Measurements from ENCODE around the gene BACH2. TPM values are rescaled to one million over a fixed set of nuclear protein-coding genes. Genes with fewer than 3 reads are reported as not detected.

Gene BACH2
- total and polyA plus RNA-seq, 9 of the 15 experiments (the other 6 are each of a cell fraction or from before 2014, with no cell fraction given) = 0.06 to 3.1 (median 0.59) TPM

- TF ChIP-seq ZNF280B (CRISPR knock-in tag; IDR thresholded peaks at IDR 0.05) (no peak), ZBTB26 (CRISPR knock-in tag; IDR thresholded peaks at IDR 0.05) (no peak), MXD1 (CRISPR knock-in tag; IDR thresholded peaks at IDR 0.05; ENCODE audit: borderline replicate concordance, poor library complexity, severe bottlenecking) (no peak), IRF1 (CRISPR knock-in tag; IDR thresholded peaks at IDR 0.05; ENCODE audit: borderline replicate concordance) (no peak), FOXA1 (IDR thresholded peaks at IDR 0.05; ENCODE audit: borderline replicate concordance) (no peak), CGGBP1 (CRISPR knock-in tag; IDR thresholded peaks at IDR 0.05) (no peak), ZNF134 (CRISPR knock-in tag; conservative IDR thresholded peaks at IDR 0.05) (no peak), HNRNPK (IDR thresholded peaks at IDR 0.05; ENCODE audit: low read depth, low read length, poor library complexity, severe bottlenecking) (no peak), GATAD2A (IDR thresholded peaks at IDR 0.05) (no peak), RBM15 (IDR thresholded peaks at IDR 0.05; ENCODE audit: insufficient read depth, low read length) (no peak), TRIM24 (IDR thresholded peaks at IDR 0.05) (no peak), MEIS2 (IDR thresholded peaks at IDR 0.05; ENCODE audit: partially characterized antibody) (peak; percentile 43), NCOA4 (IDR thresholded peaks at IDR 0.05; ENCODE audit: partially characterized antibody) (no peak), ELK1 (CRISPR knock-in tag; IDR thresholded peaks at IDR 0.05) (no peak), HDAC2 (IDR thresholded peaks at IDR 0.05) (no peak), HSF4 (CRISPR knock-in tag; IDR thresholded peaks at IDR 0.05; ENCODE audit: borderline replicate concordance) (no peak), BACH1 (tag; IDR thresholded peaks at IDR 0.05) (no peak), RUNX1 (IDR thresholded peaks at IDR 0.05; ENCODE audit: low read depth) (no peak), ZNF707 (CRISPR knock-in tag; conservative IDR thresholded peaks at IDR 0.05) (no peak), NBN (IDR thresholded peaks at IDR 0.05; ENCODE audit: low read depth) (no peak), RBM22 (IDR thresholded peaks at IDR 0.05; ENCODE audit: low read depth, low read length, poor library complexity, severe bottlenecking) (no peak), ZNF316 (IDR thresholded peaks at IDR 0.05) (0 out of 2 replicates have a peak, but pooled peaks have one; percentile 5)
Measured at GRCh38 chr6:90195094-90195829, 101.4 kb downstream of the BACH2 start (continued).

Measured in K562 (cell line).